ENCODE measurements around the gene UMOD.

DNA sequence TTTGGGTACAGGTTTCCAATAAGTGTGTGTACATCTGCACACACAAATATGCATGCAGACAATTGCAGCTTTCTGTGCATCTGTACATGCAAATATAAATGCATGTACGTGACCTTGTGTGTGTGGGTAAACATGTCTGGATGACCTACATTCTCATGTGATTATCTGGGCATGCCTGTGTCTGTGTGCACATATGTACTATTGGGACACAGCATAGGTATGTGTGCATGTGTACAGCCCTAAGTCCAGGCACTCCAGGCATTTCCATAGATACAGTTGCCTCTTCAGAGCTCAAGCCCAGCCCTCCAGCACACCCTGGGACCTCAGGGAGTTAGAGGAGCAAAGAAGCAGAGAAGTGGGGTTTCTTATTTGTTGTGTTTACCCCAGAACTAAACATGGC lies 18.1 kb downstream of the UMOD start:
- TF ChIP-seq TAF1 (IDR thresholded peaks at IDR 0.05; ENCODE audit: borderline replicate concordance, low read depth, low read length) = no peak
- TF ChIP-seq POLR2A (IDR thresholded peaks at IDR 0.05; ENCODE audit: low read depth, low read length) = no peak
- TF ChIP-seq POLR2AphosphoS5 (IDR thresholded peaks at IDR 0.05; ENCODE audit: low read depth, low read length) = no peak
